GM21786 (cell line): ENCODE results near the gene RHBDF2.
A peak's percentile ranks its signal among the peaks of the same experiment; 100 is the strongest.

Experiments
- ATAC-seq: cut with Tn5 transposase; IDR thresholded peaks from one replicate; pipeline ENCODE4 v1.9.1; 2021; ENCODE audit not compliant: unreplicated experiment

RHBDF2 gene

DNA sequence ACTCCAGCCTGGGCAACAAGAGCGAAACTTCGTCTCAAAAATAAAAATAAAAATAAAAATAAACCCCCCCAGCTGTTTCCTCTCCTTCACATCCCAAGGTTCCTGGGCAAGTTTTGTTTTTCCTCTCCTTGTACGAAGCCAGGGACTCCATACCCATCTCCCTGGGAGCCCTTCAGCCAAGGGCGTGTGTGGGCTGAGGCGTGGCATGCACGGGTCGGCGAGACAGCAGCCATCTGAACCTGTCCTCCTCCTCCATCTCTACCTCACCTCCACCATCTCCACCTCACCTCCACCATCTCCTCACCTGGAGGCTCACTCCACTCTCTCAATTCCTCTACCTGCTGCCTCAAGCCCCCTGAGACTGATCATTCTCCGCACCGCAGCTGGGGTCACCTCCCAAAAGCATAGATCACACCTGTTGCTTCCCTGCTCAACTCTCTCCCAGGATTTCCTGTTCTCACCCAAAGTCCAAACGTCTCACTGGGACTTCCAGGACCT is 16.9 kb downstream of the RHBDF2 start:
- ATAC-seq, result no peak

DNA sequence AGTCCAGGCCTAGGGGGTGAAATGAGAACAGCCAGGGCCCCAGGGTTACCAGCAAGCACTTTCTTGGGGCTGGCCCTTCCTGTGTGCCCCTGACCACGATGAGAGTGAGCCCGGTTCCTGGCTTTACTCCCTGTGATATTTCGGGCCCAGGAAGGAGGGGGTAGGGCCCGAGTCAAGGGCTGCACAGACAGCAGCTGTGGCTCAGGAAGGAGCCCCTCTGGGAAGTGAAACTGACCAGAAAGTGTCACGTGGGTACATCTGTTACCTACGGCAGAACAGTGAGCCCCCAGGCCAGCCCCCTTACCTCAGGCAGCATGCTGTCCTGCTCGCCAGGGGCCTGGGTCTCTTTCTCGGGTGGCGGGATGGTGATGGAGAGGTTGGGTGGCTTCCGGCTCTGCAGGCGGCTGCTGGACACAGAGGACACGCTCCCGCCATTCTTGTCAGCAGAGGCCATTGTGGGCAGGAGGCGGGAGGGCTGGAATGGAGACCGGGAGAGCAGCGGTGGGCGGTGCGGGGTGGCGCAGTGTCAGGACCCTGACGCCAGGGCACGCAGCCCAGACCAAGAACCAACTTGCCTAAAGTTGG is 20.1 kb downstream of the RHBDF2 start:
- ATAC-seq, result peak; percentile 66

DNA sequence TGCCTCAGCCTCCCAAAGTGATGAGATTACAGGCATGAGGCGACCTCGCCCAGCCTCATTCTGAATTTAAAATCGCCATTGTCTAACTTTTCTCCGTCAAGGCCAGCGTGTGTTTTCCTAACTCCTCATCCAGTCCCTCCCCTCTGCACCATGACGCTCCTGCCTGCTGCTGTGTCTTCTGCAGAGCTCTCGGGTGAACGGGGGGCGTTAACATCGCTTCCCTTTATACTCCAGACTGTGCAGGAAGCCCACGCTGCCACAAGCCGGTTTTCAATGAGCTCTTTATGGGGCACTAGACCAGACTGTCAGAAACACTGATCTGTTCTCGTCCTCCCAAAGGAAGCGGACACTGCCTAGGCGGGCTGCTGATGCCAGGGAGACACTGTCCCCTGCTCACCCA is 20.6 kb downstream of the RHBDF2 start:
- ATAC-seq, result peak; percentile 14

DNA sequence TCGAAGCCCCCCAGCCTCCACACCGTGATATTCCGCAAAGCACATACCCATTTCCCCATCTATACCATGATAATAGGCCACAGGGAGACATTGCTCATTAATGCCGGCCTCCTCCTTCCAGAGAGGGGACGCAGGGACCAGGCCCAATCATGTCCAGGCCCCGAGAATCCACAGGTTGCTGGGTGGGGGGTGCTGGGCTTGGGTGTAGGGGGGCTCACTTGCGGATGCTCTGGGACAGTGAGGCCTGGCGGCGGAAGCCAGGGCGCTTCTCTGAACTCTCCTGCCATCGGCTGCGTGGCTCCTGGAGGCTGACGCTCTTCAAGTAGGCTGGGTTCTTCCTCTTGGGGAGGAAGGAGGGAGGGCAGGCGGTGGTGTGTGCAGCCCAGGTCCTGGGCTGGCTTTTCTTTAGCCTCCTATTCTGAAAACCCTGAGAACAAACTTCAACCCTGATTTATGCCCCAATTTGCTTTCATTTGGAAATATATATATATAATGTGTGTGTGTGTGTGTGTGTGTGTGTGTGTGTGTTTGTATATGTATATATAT is 21.6 kb downstream of the RHBDF2 start:
- no peak for ATAC-seq

DNA sequence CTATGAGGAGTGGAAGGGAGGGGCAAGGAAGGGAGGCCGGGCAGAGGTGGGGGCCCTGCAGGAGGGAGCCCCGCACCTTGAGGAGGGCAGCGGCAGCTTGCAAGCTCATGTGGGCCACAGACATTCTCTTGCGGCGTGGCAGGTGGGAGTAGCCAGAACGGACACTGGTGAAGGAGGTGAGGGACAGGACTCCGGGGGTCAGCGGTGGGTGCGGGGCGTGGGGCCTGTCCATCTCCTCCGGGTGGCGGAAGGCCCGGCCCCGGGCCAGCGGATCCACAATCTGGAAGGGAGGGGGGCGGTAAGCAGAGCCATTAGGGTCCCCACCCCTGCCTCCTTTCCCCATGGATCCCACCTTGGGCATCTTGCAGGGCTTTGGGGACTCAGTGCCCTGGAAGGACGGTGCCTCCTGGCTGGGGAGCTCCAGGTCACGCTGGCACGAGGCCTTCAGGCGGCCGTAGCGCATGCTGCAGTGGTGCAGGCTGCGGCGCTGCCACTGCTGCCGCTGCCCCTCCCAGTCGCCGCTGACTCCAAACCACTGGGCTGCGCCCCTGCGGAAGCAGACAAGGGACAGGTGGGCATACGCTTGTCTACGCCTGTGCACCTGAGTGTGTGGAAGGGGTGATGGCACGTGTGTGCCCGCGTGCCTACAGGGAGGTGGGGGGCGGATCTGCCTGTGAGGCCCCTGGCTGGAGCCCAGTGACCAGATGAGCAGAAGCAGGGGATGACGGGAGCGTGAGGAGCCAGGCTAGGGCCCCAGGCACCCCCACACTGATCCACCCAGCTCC is 22.3 kb downstream of the RHBDF2 start:
- ATAC-seq, result no peak

DNA sequence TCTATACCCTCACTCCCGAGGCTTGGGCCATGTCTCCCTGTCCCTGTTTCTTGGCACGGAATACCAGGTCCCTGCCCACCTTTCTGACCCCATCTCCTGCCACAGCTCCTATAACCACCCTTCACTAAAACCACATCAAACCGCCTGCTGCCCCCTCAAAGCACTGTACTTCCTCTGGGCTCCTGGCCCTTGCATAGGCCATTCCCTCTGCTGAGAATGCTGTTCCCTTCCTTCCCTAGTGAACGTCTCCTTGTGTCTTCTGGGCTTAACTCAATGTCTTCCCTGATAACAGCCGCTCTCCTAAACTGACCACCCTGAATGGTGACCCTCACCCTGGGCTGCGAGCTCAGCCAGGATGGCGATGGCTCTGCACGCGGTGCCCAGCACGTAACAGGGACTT is 23.1 kb downstream of the RHBDF2 start:
- ATAC-seq, result no peak

DNA sequence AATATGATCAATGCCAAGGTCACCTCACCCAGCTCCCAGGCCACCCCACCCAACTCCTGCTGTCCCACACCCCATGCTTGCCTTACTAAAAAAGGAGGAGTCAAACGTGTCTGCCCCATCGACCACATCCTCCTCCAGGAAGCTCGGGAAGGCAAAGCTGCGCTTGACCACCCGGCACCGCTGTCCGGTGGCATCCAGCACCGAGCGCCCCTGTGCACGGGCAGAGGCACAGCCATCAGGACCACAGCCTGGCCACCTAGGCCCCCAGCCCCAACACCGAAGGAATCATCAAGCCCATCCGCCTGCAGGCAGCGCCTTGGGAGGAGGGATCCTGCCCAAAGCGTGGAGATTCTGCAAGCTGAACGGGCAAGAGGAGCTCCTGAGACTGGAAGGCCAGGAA is 23.6 kb downstream of the RHBDF2 start:
- no peak for ATAC-seq

DNA sequence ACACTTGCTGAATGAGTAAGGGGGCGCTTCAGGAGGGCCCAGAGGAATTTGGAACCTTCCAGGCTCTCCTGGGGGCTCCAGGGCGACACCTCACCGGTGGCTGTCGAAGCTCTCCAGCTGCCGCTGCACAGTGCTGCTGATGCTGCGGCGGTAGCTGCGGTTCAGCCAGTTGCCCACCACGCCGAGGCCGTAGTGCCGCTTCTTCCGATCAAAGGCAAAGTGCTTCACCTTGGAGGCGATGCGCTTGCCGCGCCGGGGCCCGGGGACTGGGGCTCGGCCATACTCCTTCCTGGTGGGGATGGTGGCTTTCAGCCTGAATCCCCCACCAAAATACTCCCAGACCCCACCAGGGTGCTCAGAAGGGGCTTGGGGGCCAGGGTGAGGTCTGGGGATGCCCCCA is 24.5 kb downstream of the RHBDF2 start:
- no peak for ATAC-seq

DNA sequence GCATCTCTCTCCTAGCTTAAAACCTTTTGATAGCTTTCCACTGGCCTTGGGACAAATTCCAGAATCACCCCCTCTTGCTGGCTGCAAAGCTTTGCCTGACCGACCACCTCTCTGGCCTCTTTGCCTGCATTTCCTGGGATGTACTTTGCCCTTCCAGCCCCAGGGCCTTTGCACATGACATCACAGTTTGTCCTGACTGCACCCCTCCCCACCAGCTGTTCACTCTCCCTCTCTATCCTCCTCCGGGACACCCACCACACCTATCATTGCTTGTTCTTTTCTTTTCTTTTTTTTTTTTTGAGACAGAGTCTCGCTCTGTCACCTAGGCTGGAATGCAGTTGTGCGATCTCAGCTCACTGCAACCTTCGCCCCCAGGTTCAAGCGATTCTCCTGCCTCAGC is 25.9 kb downstream of the RHBDF2 start:
- ATAC-seq, result no peak

DNA sequence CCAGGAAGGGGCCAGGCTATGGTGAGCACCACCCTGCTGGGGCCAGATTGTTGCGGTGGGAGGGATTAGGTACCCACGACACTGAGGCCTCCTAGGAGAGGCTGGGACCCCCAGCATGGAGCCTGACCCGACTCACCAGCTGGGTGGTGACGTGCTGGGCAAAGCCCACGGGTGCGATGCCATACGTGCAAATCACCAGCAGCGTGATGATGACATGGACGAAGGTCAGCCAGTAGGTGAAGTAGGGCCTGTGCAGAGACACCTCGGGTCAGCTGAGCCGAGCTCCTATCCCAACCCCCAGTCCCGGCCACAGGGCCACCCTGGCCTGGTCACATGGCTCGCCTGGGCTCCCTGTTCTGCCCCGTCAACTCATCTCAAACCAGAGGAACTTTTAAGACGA is 26.3 kb downstream of the RHBDF2 start:
- no peak for ATAC-seq

DNA sequence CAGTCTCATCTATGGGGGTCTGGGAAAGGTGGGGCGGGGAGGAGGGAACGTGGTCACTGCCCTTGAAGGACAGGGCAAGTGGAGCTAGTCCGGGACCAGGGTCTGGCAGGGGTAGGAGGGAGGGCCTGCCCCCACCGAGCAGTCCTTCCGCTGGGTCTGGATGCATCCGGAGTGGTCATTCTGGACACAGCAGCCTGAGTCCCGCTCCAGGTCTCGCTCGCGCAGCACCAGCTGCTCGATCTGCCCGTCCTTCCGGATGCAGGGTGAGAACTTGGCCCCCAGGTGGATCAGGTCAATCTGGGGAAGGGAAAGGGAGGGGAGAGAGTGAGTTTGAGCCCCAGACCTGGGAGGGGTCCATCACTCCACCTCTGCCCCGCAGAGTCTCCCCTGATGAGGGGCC is 27.0 kb downstream of the RHBDF2 start:
- no peak for ATAC-seq

DNA sequence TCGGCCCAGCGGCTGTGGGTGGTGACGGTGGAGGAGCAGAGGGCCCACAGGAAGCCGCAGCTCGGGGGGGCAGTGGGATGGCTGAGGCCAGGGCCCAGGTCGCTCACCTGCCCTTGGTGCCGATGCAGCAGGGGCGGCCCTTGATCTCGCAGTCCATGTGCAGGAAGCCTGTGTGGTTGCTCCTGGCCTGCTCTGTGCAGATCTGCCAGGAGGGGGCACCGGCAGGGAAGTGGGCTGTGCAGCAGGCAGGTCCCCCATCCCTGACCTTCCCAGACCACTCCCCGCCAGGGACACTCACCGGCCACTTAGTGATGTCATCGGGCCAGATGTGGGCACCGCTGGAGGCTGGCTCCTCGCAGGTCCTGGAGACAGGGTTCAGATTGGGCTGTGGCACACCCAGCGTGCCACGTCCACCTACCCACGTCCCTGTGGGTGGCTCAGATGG is 27.7 kb downstream of the RHBDF2 start:
- no peak for ATAC-seq

DNA sequence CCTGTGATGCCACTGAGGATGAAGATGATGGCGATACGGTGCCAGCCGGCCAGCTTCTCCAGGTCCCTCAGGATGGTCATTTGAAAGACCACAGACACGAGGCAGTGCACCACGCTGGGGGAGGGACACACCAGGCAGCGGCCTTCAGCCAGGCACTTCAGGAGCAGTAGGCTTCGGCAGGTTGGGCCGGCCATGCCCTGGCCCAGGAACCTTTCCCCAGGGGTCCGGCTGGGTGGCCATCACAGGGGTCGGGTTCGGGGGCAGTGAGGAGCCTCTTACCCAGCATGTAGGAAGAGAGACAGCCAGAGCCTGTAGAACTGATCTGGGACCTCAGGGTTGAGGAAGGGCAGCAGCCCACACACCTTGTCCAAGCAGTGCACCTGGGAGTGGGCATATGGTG is 28.5 kb downstream of the RHBDF2 start:
- no peak for ATAC-seq

DNA sequence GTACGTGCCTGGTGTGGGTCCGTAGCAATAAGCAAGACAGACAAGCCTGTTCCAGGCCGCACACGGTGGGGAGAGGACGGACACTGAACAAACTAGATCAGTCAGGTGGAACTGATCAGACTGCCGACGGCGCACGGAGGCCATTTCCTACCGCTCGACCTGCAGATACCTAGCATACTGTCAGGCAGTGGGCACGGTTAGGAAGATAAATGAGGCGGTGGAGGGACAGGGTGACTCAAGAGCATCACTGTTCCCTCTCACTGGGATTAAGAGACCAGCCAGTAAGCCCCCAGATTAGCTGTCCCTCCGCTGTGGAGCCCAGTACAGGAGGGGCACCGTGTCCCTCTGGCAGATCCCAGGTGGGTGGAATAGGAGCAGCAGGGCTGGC is 29.0 kb downstream of the RHBDF2 start:
- no peak for ATAC-seq

DNA sequence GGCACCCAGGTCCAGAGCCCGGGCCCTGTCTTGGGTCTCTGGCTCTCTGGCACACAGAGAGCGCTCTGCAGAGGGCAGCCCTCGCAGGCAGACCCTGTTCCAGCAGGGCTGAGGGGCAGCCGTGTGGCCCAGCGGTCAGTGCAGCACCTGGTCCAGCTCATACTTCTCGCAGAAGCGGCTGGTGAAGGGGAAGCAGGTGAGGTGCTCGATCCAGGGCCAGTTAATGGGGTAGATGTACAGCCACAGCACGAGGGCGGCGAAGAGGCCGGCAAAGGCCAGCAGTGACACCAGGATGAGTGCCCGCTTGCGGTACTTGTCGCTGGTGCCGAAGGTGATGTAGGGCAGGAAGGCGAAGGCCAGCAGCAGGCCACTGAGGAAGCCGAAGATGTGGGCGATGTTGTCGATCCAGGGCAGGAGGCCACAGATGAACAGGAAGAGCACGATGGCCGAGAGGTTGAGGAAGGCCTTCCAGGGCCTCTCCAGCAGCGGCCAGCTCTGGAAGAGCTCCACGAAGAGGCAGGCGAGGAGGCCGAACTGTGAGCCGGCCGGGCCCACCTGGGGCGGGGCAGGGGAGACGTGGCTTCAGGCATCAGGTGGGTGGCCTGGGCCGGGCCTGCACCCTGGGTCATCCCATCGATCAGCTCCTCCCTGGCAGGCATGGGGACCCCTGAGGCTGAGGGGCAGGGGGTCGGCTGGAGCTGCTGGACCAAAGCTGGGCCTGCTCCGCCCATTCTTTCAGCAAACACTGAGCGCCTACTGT is 29.5 kb downstream of the RHBDF2 start:
- no peak for ATAC-seq

DNA sequence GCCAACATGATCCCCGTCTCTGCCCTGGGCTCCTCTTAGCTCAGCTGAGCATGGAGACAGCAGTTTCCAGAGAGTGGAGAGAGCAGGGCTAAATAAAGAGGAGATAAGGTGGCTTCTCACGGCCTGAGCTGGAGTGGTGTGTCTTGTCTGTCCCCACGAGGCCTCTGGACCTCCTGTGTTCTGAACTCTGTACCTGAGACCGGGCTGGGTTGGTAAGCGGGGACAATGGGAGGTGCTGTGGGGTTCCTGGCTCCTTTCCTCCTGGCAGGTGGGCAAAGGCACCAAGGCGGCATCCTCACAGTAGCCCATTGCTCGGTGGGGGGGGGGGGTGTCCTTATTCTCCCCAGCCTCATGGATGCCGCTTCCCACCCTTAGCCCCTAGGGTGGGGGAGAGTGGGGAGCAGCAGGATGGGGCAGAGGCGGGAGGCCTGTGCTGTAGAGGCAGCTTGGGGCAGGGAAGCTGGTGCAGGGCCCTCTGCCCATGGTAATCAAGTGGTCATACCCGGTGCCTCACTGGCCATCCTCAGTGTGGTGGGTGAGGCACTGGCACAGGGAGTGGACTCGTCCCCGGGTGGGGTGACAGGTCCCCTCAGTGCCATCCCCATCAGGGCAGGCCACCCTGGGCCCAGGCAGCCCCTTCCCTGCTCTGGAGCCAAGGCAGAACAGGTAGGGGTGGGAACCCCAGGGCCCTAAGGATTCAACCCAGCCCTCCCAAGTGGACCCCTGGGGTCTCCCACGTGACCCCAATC is 31.1 kb downstream of the RHBDF2 start:
- ATAC-seq, result no peak

DNA sequence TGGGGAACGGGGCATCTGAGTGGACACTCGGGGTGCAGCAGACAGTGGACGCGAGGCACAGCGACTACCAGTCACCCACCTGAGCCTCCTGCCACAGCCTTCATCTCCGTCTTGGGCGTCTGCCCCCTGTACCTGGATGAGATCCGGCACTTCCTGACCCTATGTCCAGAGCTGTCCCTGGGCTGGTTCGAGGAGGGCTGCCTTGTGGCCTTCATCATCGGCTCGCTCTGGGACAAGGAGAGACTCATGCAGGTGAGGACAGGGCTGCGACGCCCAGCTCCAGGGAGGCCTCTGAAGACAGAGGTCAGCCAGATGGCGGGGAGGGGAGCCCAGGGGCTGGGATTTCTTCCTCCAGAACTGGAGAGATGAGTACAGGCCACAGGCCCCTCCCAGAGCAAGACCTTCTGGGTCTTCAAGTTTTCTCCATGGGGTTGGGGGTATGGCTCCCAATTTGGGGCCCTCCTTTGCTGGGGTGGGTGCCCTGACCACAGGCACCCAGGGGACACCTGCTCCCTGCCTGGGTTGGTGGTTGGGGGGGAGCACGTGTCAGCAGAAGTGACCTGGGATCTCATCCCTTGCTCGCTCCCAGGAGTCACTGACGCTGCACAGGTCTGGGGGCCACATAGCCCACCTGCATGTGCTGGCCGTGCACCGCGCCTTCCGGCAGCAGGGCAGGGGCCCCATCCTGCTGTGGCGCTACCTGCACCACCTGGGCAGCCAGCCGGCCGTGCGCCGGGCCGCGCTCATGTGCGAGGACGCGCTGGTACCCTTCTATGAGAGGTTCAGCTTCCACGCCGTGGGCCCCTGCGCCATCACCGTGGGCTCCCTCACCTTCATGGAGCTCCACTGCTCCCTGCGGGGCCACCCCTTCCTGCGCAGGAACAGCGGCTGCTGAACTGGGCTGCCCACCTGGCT is 31.9 kb downstream of the RHBDF2 start:
- ATAC-seq, result no peak

DNA sequence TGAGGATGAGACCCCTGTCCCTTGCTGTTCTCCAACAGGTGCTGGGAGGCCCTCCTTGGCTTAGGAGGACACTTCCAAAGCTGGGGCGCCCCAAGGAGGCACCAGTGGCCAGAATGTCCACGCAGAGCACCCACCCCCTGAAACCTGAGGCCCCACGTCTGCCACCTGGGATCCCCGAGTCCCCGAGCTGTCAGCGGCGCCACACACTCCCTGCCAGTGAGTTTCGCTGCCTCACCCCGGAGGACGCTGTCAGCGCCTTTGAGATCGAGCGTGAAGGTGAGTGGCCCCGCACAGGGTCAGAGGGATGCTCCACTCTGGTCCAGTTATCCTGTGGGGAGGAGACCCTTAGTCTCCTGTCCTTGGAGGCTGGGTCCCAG is 32.6 kb downstream of the RHBDF2 start:
- no peak for ATAC-seq

DNA sequence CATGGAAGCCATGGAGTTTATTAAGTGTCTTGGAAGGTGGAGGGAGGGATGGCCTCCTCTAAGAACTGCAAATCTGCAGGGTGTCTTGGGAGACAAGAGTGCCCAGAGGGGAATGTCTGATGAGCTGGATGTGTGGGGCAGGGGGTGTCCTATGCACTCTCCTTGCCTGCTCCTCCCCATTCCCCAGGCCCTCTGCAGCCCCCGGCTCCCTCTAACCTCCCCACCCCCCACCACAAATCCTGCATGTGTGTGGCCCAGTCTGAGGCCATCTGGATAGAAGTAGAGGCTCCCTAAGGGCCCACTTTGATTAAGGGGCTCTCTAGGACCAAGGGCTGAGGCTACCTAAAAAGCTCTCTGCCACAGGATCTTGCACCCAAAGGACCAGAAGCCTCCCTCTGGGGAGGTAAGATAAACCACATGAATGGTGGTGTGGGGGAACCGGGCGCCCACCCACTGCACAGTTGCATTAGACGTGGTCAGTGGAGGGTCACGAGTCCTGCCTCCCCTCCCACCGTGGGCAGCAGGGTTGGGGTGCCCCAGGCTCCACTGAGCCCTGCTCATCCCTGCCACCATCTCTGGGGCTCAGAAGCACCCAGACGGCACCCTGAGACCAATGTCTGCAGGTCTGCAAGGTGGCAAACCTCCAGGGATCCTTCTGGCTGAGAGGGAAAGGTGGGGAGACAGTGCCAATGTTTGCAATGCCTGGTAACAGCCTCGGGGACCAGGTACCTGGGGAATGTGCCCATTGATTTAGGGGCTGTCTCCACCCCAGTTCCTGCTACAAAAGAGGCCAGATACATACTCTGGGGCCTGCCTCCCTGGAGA is 33.2 kb downstream of the RHBDF2 start:
- ATAC-seq, result no peak
